NB4 (cell line): ENCODE data around the gene CHPF2.

Source experiments
- CTCF ChIP-seq: IDR thresholded peaks from one replicate; pipeline ENCODE4 v1.5.1; 2012; ENCODE audit warnings: low read depth, low read length
- MAX ChIP-seq: IDR thresholded peaks from 2 replicates; pipeline ENCODE4 v1.6.1; 2011; ENCODE audit warnings: low read depth, low read length
- MYC ChIP-seq: IDR thresholded peaks from 2 replicates; pipeline ENCODE4 v1.6.1; 2011; ENCODE audit warnings: low read depth, low read length
- POLR2A ChIP-seq: IDR thresholded peaks from 2 replicates; pipeline ENCODE4 v1.6.1; 2011; ENCODE audit warnings: mild to moderate bottlenecking; ENCODE audit not compliant: insufficient read length; ENCODE audit errors: extremely low read depth

GRCh38 chr7:151255390-151255789 is 23.1 kb downstream of the CHPF2 start:
- TF ChIP-seq POLR2A (no peak), MYC (no peak), CTCF (no peak), MAX (no peak)
